WTC11 (cell line): ENCODE data around the gene SPATA12. TPM values are rescaled to one million over a fixed set of nuclear protein-coding genes. Genes with fewer than 3 reads are reported as not detected.

ENCODE experiments used
- ATAC-seq: fragments of 200-7000 bp; cut with Tn5 transposase; 2 replicates; pipeline ENCODE4 v1.10.0; 2021; ENCODE audit warnings: mild to moderate bottlenecking, moderate library complexity
- CTCF ChIA-PET: fragments of 300-600 bp; sonication (Branson Sonifier 250); formaldehyde crosslinking; loops from one replicate; lab custom pipeline; 2021; ENCODE audit warnings: antibody characterized with exemption; lab: Charles Lee
- POLR2A ChIA-PET: fragments of 350-600 bp; sonication (Branson Sonifier 250); formaldehyde crosslinking; loops from one replicate; lab custom pipeline; 2021; ENCODE audit warnings: antibody characterized with exemption; lab: Charles Lee
- DNase-seq: peaks from one replicate; pipeline ENCODE4 v3.0.0; 2021; ENCODE audit warnings: low spot score
- H3K27ac Mint-ChIP-seq: 2 replicates; pipeline ENCODE4 v1.8.0; 2021; ENCODE audit warnings: mixed read lengths
- H3K27me3 Mint-ChIP-seq: 2 replicates; pipeline ENCODE4 v1.8.0; 2021; ENCODE audit warnings: low read depth, mild to moderate bottlenecking, moderate library complexity, mixed read lengths
- H3K36me3 Mint-ChIP-seq: 2 replicates; pipeline ENCODE4 v1.8.0; 2021; ENCODE audit warnings: mixed read lengths
- H3K4me1 Mint-ChIP-seq: 2 replicates; pipeline ENCODE4 v1.8.0; 2022; ENCODE audit warnings: mixed read lengths
- H3K4me3 Mint-ChIP-seq: 2 replicates; pipeline ENCODE4 v1.8.0; 2021; ENCODE audit warnings: mild to moderate bottlenecking, moderate library complexity, mixed read lengths
- H3K9me3 Mint-ChIP-seq: 2 replicates; pipeline ENCODE4 v1.8.0; 2021; ENCODE audit warnings: mixed read lengths
- ATF1 ChIP-seq: sonication (generic); formaldehyde crosslinking; IDR thresholded peaks from 2 replicates; pipeline ENCODE4 v1.8.1; 2023; ENCODE audit warnings: mild to moderate bottlenecking, moderate library complexity, missing genetic modification reagents
- ATF6 ChIP-seq: sonication (generic); formaldehyde crosslinking; IDR thresholded peaks from 2 replicates; pipeline ENCODE4 v1.8.1; 2023; ENCODE audit warnings: mild to moderate bottlenecking, missing genetic modification reagents
- CBFB ChIP-seq: sonication (generic); formaldehyde crosslinking; IDR thresholded peaks from 2 replicates; pipeline ENCODE4 v1.8.1; 2022; ENCODE audit warnings: mild to moderate bottlenecking, low read depth, missing genetic modification reagents
- CREB1 ChIP-seq: sonication (generic); formaldehyde crosslinking; IDR thresholded peaks from 2 replicates; pipeline ENCODE4 v1.8.0; 2023; ENCODE audit warnings: mild to moderate bottlenecking, missing genetic modification reagents
- CTCF ChIP-seq: fragments of 200-600 bp; IDR thresholded peaks from 2 replicates; pipeline ENCODE4 v1.8.0; 2022; ENCODE audit warnings: antibody characterized with exemption
- ETV6 ChIP-seq: sonication (generic); formaldehyde crosslinking; IDR thresholded peaks from 2 replicates; pipeline ENCODE4 v1.8.1; 2022; ENCODE audit warnings: mild to moderate bottlenecking, missing genetic modification reagents
- FOXP1 ChIP-seq: sonication (generic); formaldehyde crosslinking; IDR thresholded peaks from 2 replicates; pipeline ENCODE4 v1.8.0; 2022; ENCODE audit warnings: missing genetic modification reagents, mild to moderate bottlenecking, moderate library complexity, borderline replicate concordance
- GABPB1 ChIP-seq: sonication (generic); formaldehyde crosslinking; IDR thresholded peaks from 2 replicates; pipeline ENCODE4 v1.8.1; 2023; ENCODE audit warnings: mild to moderate bottlenecking, missing genetic modification reagents
- GRHL2 ChIP-seq: fragments of 250-450 bp; sonication (Bioruptor Pico); IDR thresholded peaks from 2 replicates; pipeline ENCODE4 v1.8.0; 2022; ENCODE audit warnings: mild to moderate bottlenecking, moderate library complexity; ENCODE audit not compliant: insufficient replicate concordance, severe bottlenecking
- JUN ChIP-seq: sonication (generic); formaldehyde crosslinking; IDR thresholded peaks from 2 replicates; pipeline ENCODE4 v1.8.0; 2023; ENCODE audit warnings: mild to moderate bottlenecking, missing genetic modification reagents
- KAT7 ChIP-seq: sonication (generic); formaldehyde crosslinking; IDR thresholded peaks from 2 replicates; pipeline ENCODE4 v1.8.1; 2023; ENCODE audit warnings: missing genetic modification reagents, mild to moderate bottlenecking, borderline replicate concordance
- MXD4 ChIP-seq: fragments of 250-450 bp; sonication (Bioruptor Pico); IDR thresholded peaks from 2 replicates; pipeline ENCODE4 v1.8.0; 2021; ENCODE audit warnings: mild to moderate bottlenecking, moderate library complexity, borderline replicate concordance
- MYBL2 ChIP-seq: sonication (generic); formaldehyde crosslinking; IDR thresholded peaks from 2 replicates; pipeline ENCODE4 v1.8.1; 2023; ENCODE audit warnings: mild to moderate bottlenecking, moderate library complexity, missing genetic modification reagents
- RELA ChIP-seq: sonication (generic); formaldehyde crosslinking; IDR thresholded peaks from 2 replicates; pipeline ENCODE4 v1.8.1; 2022; ENCODE audit warnings: missing genetic modification reagents, mild to moderate bottlenecking, borderline replicate concordance
- SP1 ChIP-seq: sonication (generic); formaldehyde crosslinking; conservative IDR thresholded peaks from 2 replicates; pipeline ENCODE4 v1.8.1; 2022; ENCODE audit warnings: missing genetic modification reagents
- ZNF219 ChIP-seq: sonication (generic); formaldehyde crosslinking; IDR thresholded peaks from 2 replicates; pipeline ENCODE4 v1.8.0; 2023; ENCODE audit warnings: missing genetic modification reagents, mild to moderate bottlenecking, borderline replicate concordance
- ZNF232 ChIP-seq: sonication (generic); formaldehyde crosslinking; IDR thresholded peaks from 2 replicates; pipeline ENCODE4 v1.8.0; 2022; ENCODE audit warnings: mild to moderate bottlenecking, missing genetic modification reagents
- ZNF263 ChIP-seq: sonication (generic); formaldehyde crosslinking; IDR thresholded peaks from 2 replicates; pipeline ENCODE4 v1.8.1; 2022; ENCODE audit warnings: low read depth, mild to moderate bottlenecking, moderate library complexity, missing genetic modification reagents
- ZNF317 ChIP-seq: sonication (generic); formaldehyde crosslinking; IDR thresholded peaks from 2 replicates; pipeline ENCODE4 v1.8.1; 2023; ENCODE audit warnings: low read depth, mild to moderate bottlenecking, moderate library complexity, missing genetic modification reagents, borderline replicate concordance
- total RNA-seq: library from RNA; stranded (reverse); gene quantifications from 3 replicates; pipeline ENCODE4 v1.2.3, GENCODE V29; 2021
- TF ChIP-seq, protein P1 (sequence below): sonication (generic); formaldehyde crosslinking; IDR thresholded peaks from 2 replicates; pipeline ENCODE4 v1.8.1; 2023; ENCODE audit warnings: mild to moderate bottlenecking, missing genetic modification reagents, moderate library complexity
- TF ChIP-seq, protein P2 (sequence below): sonication (generic); formaldehyde crosslinking; IDR thresholded peaks from 2 replicates; pipeline ENCODE4 v1.8.1; 2022; ENCODE audit warnings: low read depth, mild to moderate bottlenecking, moderate library complexity, missing genetic modification reagents, borderline replicate concordance
- TF ChIP-seq, protein P3 (sequence below): fragments of 250-450 bp; sonication (Bioruptor Pico); conservative IDR thresholded peaks from 2 replicates; pipeline ENCODE4 v1.9.0; 2021; ENCODE audit warnings: mild to moderate bottlenecking
- TF ChIP-seq, protein P4 (sequence below): sonication (generic); formaldehyde crosslinking; IDR thresholded peaks from 2 replicates; pipeline ENCODE4 v1.8.1; 2022; ENCODE audit warnings: missing genetic modification reagents, borderline replicate concordance
- TF ChIP-seq, protein P5 (sequence below): sonication (generic); formaldehyde crosslinking; IDR thresholded peaks from 2 replicates; pipeline ENCODE4 v1.8.1; 2023; ENCODE audit warnings: mild to moderate bottlenecking, missing genetic modification reagents, moderate library complexity

Gene SPATA12
- total RNA-seq, 1 experiment from 2014 or later: 0.39 TPM

GRCh38 chr3:57018246-57018645 lies 42.2 kb upstream of the SPATA12 start:
- Mint-ChIP-seq H3K4me3 (no peak overlapping the region), H3K27ac (no peak overlapping the region), H3K9me3 (peaks cover 11% of the 10 kb centered on the region), H3K27me3 (no peaks in the 10 kb centered on the region), H3K4me1 (peaks cover 38% of the 10 kb centered on the region), H3K36me3 (peaks cover 8% of the 10 kb centered on the region; the same call in 1 of the 2 replicates)
- ChIA-PET CTCF (interaction anchor here (1.1 kb wide), 1 partner anchor 29 kb away, joined by 3 read pairs; no protein-coding TSS in a partner anchor), POLR2A (interaction anchor here (0.7 kb wide), 1 partner anchor 16 kb away, joined by 9 read pairs; no protein-coding TSS in a partner anchor)
- ATAC-seq: no peak
- DNase-seq: no peak
- TF ChIP-seq KAT7 (CRISPR knock-in tag): no peak
- TF ChIP-seq ETV6 (CRISPR knock-in tag): no peak
- TF ChIP-seq RELA (CRISPR knock-in tag): no peak
- TF ChIP-seq, protein P1, sequence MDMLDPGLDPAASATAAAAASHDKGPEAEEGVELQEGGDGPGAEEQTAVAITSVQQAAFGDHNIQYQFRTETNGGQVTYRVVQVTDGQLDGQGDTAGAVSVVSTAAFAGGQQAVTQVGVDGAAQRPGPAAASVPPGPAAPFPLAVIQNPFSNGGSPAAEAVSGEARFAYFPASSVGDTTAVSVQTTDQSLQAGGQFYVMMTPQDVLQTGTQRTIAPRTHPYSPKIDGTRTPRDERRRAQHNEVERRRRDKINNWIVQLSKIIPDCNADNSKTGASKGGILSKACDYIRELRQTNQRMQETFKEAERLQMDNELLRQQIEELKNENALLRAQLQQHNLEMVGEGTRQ (CRISPR knock-in tag): no peak
- TF ChIP-seq, protein P2, sequence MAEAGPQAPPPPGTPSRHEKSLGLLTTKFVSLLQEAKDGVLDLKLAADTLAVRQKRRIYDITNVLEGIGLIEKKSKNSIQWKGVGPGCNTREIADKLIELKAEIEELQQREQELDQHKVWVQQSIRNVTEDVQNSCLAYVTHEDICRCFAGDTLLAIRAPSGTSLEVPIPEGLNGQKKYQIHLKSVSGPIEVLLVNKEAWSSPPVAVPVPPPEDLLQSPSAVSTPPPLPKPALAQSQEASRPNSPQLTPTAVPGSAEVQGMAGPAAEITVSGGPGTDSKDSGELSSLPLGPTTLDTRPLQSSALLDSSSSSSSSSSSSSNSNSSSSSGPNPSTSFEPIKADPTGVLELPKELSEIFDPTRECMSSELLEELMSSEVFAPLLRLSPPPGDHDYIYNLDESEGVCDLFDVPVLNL: no peak
- no peak for TF ChIP-seq CTCF
- no peak for TF ChIP-seq ZNF232 (CRISPR knock-in tag)
- TF ChIP-seq CBFB (CRISPR knock-in tag): no peak
- TF ChIP-seq ATF6 (CRISPR knock-in tag): no peak
- no peak for TF ChIP-seq ZNF219 (CRISPR knock-in tag)
- no peak for TF ChIP-seq FOXP1 (CRISPR knock-in tag)

GRCh38 chr3:57019057-57019456 lies 41.4 kb upstream of the SPATA12 start:
- Mint-ChIP-seq H3K27me3 (no peaks in the 10 kb centered on the region), H3K4me3 (no peak overlapping the region), H3K4me1 (peaks cover 38% of the 10 kb centered on the region), H3K27ac (no peak overlapping the region), H3K9me3 (peaks cover 3% of the 10 kb centered on the region), H3K36me3 (no peaks in the 10 kb centered on the region)
- ChIA-PET POLR2A (no interaction called here), CTCF (no interaction called here)
- no peak for ATAC-seq
- no peak for DNase-seq
- no peak for TF ChIP-seq MYBL2
- no peak for TF ChIP-seq ZNF317 (CRISPR knock-in tag)
- TF ChIP-seq GABPB1 (CRISPR knock-in tag): no peak
- TF ChIP-seq, protein P2: no peak
- TF ChIP-seq GRHL2 (CRISPR knock-in tag): no peak
- TF ChIP-seq CREB1 (CRISPR knock-in tag): no peak
- TF ChIP-seq JUN (CRISPR knock-in tag): no peak
- no peak for TF ChIP-seq ATF1 (CRISPR knock-in tag)
- TF ChIP-seq, protein P3, sequence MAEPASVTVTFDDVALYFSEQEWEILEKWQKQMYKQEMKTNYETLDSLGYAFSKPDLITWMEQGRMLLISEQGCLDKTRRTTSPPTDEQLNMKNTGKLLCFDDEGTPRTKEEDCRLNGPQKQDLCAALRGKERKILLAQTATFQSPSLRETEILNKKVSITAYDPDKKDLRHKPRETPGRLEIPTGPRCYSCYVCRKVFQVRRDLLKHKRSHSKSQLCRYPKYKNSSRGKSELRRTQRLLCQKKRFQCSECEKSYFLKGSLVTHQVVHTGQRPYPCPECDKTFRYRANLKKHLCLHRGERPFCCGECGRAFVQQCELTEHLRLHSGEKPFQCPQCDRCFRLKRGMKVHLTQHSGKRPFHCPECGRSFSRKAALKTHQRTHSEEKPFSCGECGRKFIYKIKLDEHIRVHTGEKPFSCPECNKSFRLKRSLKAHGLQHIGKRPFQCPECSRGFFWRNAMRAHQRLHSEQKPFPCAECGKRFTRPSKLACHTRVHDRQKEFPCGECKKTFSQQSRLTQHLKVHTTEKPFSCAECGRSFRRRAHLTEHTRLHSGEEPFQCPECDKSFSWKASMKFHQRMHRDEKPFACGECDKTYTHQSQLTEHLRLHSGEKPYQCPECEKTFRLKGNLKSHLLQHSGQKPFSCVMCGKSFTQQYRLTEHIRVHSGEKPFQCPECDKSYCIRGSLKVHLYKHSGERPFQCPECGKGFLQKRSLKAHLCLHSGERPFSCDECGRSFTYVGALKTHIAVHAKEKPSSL (CRISPR knock-in tag): no peak
- TF ChIP-seq, protein P4, sequence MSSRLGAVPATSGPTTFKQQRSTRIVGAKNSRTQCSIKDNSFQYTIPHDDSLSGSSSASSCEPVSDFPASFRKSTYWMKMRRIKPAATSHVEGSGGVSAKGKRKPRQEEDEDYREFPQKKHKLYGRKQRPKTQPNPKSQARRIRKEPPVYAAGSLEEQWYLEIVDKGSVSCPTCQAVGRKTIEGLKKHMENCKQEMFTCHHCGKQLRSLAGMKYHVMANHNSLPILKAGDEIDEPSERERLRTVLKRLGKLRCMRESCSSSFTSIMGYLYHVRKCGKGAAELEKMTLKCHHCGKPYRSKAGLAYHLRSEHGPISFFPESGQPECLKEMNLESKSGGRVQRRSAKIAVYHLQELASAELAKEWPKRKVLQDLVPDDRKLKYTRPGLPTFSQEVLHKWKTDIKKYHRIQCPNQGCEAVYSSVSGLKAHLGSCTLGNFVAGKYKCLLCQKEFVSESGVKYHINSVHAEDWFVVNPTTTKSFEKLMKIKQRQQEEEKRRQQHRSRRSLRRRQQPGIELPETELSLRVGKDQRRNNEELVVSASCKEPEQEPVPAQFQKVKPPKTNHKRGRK (CRISPR knock-in tag): no peak
- TF ChIP-seq, protein P5, sequence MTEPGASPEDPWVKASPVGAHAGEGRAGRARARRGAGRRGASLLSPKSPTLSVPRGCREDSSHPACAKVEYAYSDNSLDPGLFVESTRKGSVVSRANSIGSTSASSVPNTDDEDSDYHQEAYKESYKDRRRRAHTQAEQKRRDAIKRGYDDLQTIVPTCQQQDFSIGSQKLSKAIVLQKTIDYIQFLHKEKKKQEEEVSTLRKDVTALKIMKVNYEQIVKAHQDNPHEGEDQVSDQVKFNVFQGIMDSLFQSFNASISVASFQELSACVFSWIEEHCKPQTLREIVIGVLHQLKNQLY: no peak
- TF ChIP-seq SP1 (CRISPR knock-in tag): no peak
- no peak for TF ChIP-seq MXD4 (CRISPR knock-in tag)
- no peak for TF ChIP-seq ZNF263
- TF ChIP-seq RELA (CRISPR knock-in tag): no peak
